Measurements from ENCODE around the gene SYNPO.
A peak's percentile ranks its signal among the peaks of the same experiment; 100 is the strongest.

The SYNPO gene

GRCh38 chr5:150692276-150692675 lies 51.8 kb downstream of the SYNPO start:
- Histone ChIP-seq H3K9me3 (ENCODE audit: low read length) (no peaks in the 10 kb centered on the region), H3K27ac (ENCODE audit: low read depth, low read length, poor library complexity, severe bottlenecking) (no peak overlapping the region), H4K20me1 (ENCODE audit: insufficient read depth, low read length) (no peaks in the 10 kb centered on the region), H3K9ac (ENCODE audit: low read length) (no peak overlapping the region), H3K4me1 (ENCODE audit: insufficient read depth, low read length, severe bottlenecking) (no peaks in the 10 kb centered on the region), H3K36me3 (ENCODE audit: insufficient read depth, low read length) (peaks cover 71% of the 10 kb centered on the region), H3K79me2 (ENCODE audit: insufficient read depth, low read length) (no peaks in the 10 kb centered on the region), H3K27me3 (ENCODE audit: insufficient read depth, low read length) (no peaks in the 10 kb centered on the region), H2AFZ (ENCODE audit: low read length) (no peak overlapping the region), H3K4me3 (ENCODE audit: low read depth, low read length, poor library complexity, severe bottlenecking) (no peak overlapping the region), H3F3A (ENCODE audit: insufficient read depth, low read length) (no peaks in the 10 kb centered on the region; the same call in 1 of the 2 replicates), H3K4me2 (ENCODE audit: low read length) (no peak overlapping the region), H3K9me2 (ENCODE audit: low read depth, low read length) (no peaks in the 10 kb centered on the region)
- TF ChIP-seq EZH2 (IDR thresholded peaks at IDR 0.05; ENCODE audit: borderline replicate concordance, low read length) (no peak), CTCF (IDR thresholded peaks at IDR 0.05; ENCODE audit: low read length) (no peak)

- Histone ChIP-seq H3K79me2 (ENCODE audit: insufficient read depth, low read length) (peaks cover 3% of the 10 kb centered on the region; the same call in 1 of the 2 replicates), H3F3A (ENCODE audit: insufficient read depth, low read length) (no peaks in the 10 kb centered on the region; the same call in 1 of the 2 replicates), H3K4me1 (ENCODE audit: insufficient read depth, low read length, severe bottlenecking) (peaks cover 4% of the 10 kb centered on the region)
Observed at GRCh38 chr5:150694612-150695011, 54.2 kb downstream of the SYNPO start.

GRCh38 chr5:150700246-150700593 lies 59.8 kb downstream of the SYNPO start:
- peak overlapping the region; percentile 73 for H3K4me3 ChIP-seq (ENCODE audit: low read depth, low read length, poor library complexity, severe bottlenecking)
- H2AFZ ChIP-seq (ENCODE audit: low read length), result no peak overlapping the region
- H3K36me3 ChIP-seq (ENCODE audit: insufficient read depth, low read length), result peaks cover 39% of the 10 kb centered on the region
- H3K9me2 ChIP-seq (ENCODE audit: low read depth, low read length), result no peaks in the 10 kb centered on the region
- peak overlapping the region; percentile 82 for H3K9ac ChIP-seq (ENCODE audit: low read length)
- H3K79me2 ChIP-seq (ENCODE audit: insufficient read depth, low read length), result peaks cover 11% of the 10 kb centered on the region; the same call in 1 of the 2 replicates
- peak overlapping the region; percentile 97 for H3K4me2 ChIP-seq (ENCODE audit: low read length)
- H3K27ac ChIP-seq (ENCODE audit: low read depth, low read length, poor library complexity, severe bottlenecking), result peak overlapping the region; percentile 46
- H4K20me1 ChIP-seq (ENCODE audit: insufficient read depth, low read length), result no peaks in the 10 kb centered on the region
- H3F3A ChIP-seq (ENCODE audit: insufficient read depth, low read length), result no peaks in the 10 kb centered on the region
- TF ChIP-seq CTCF (IDR thresholded peaks at IDR 0.05; ENCODE audit: low read length) (no peak), EZH2 (IDR thresholded peaks at IDR 0.05; ENCODE audit: borderline replicate concordance, low read length) (no peak)
- no peaks in the 10 kb centered on the region for H3K9me3 ChIP-seq (ENCODE audit: low read length)
- H3K27me3 ChIP-seq (ENCODE audit: insufficient read depth, low read length), result no peaks in the 10 kb centered on the region
- H3K4me1 ChIP-seq (ENCODE audit: insufficient read depth, low read length, severe bottlenecking), result peaks cover 18% of the 10 kb centered on the region

More at GRCh38 chr5:150694612-150695011, 54.2 kb downstream of the SYNPO start:
- Histone ChIP-seq H3K36me3 (ENCODE audit: insufficient read depth, low read length) (peaks cover 89% of the 10 kb centered on the region), H3K27ac (ENCODE audit: low read depth, low read length, poor library complexity, severe bottlenecking) (no peak overlapping the region), H3K27me3 (ENCODE audit: insufficient read depth, low read length) (no peaks in the 10 kb centered on the region), H4K20me1 (ENCODE audit: insufficient read depth, low read length) (no peaks in the 10 kb centered on the region), H3K4me2 (ENCODE audit: low read length) (no peak overlapping the region), H3K9me2 (ENCODE audit: low read depth, low read length) (no peaks in the 10 kb centered on the region), H2AFZ (ENCODE audit: low read length) (no peak overlapping the region), H3K4me3 (ENCODE audit: low read depth, low read length, poor library complexity, severe bottlenecking) (no peak overlapping the region), H3K9me3 (ENCODE audit: low read length) (no peaks in the 10 kb centered on the region), H3K9ac (ENCODE audit: low read length) (no peak overlapping the region)
- TF ChIP-seq CTCF (IDR thresholded peaks at IDR 0.05; ENCODE audit: low read length), result no peak

Data from OCI-LY1 (cell line).